Measurements from ENCODE around the gene TSEN15. TPM values are rescaled to one million over a fixed set of nuclear protein-coding genes. Genes with fewer than 3 reads are reported as not detected.
A peak's percentile ranks its signal among the peaks of the same experiment; 100 is the strongest.

The TSEN15 gene
- 44.9 TPM for polyA plus RNA-seq (2013, experiment 1 of 2)
- polyA plus RNA-seq (2013, experiment 2 of 2), result 57.5 TPM

- 2% methylated on average over 28 to 51 of the region's 54 CpGs for WGBS, 2 experiments (ENCODE audit: insufficient coverage in 2 of 2)
- Histone ChIP-seq H3K4me1 (ENCODE audit: control insufficient read depth, insufficient read depth, low read length, poor library complexity, severe bottlenecking) (peaks cover 8% of the 10 kb centered on the region), H3K27ac (ENCODE audit: low read depth, low read length, severe bottlenecking) (peak within 1 kb of the TSS; percentile 98), H3K4me3 (ENCODE audit: extremely low read depth, insufficient read depth, low read length, poor library complexity, severe bottlenecking) (peak within 1 kb of the TSS; percentile 73), H3K36me3 (ENCODE audit: control insufficient read depth, insufficient read depth, low read length) (peaks cover 12% of the 10 kb centered on the region), H3K9me3 (ENCODE audit: control insufficient read depth, low read length) (peaks cover 8% of the 10 kb centered on the region)
These were observed at the start of gene TSEN15 for GRCh38 chr1:184051485-184052193. Gene TSEN15, plus strand, starts transcription at chr1:184051730. Its CDS starts 26 bp downstream, at chr1:184051756.

- H3K4me1 ChIP-seq (ENCODE audit: control insufficient read depth, insufficient read depth, low read length, poor library complexity, severe bottlenecking), result peaks cover 6% of the 10 kb centered on the region
- H3K36me3 ChIP-seq (ENCODE audit: control insufficient read depth, insufficient read depth, low read length), result no peaks in the 10 kb centered on the region
- H3K9me3 ChIP-seq (ENCODE audit: control insufficient read depth, low read length), result no peaks in the 10 kb centered on the region
- no peak overlapping the region for H3K4me3 ChIP-seq (ENCODE audit: extremely low read depth, insufficient read depth, low read length, poor library complexity, severe bottlenecking)
- WGBS, 2 experiments (ENCODE audit: insufficient coverage in 2 of 2), result 37 to 56% methylated on average over 1 to 2 of the region's 2 CpGs
- peak overlapping the region; percentile 90 for H3K27ac ChIP-seq (ENCODE audit: low read depth, low read length, severe bottlenecking)
These were observed 49.5 kb upstream of the TSEN15 start for GRCh38 chr1:184002071-184002470.

- H3K4me1 ChIP-seq (ENCODE audit: control insufficient read depth, insufficient read depth, low read length, poor library complexity, severe bottlenecking), result peaks cover 6% of the 10 kb centered on the region
- H3K27ac ChIP-seq (ENCODE audit: low read depth, low read length, severe bottlenecking), result no peak overlapping the region
- WGBS, 2 experiments (ENCODE audit: insufficient coverage in 2 of 2), result 86 to 91% methylated on average over 3 of the region's 4 CpGs
- H3K4me3 ChIP-seq (ENCODE audit: extremely low read depth, insufficient read depth, low read length, poor library complexity, severe bottlenecking), result no peak overlapping the region
- no peaks in the 10 kb centered on the region for H3K36me3 ChIP-seq (ENCODE audit: control insufficient read depth, insufficient read depth, low read length)
- no peaks in the 10 kb centered on the region for H3K9me3 ChIP-seq (ENCODE audit: control insufficient read depth, low read length)
These were observed 46.6 kb upstream of the TSEN15 start for GRCh38 chr1:184004935-184005334.

- H3K36me3 ChIP-seq (ENCODE audit: control insufficient read depth, insufficient read depth, low read length), result no peaks in the 10 kb centered on the region
- H3K4me3 ChIP-seq (ENCODE audit: extremely low read depth, insufficient read depth, low read length, poor library complexity, severe bottlenecking), result no peak overlapping the region
- H3K27ac ChIP-seq (ENCODE audit: low read depth, low read length, severe bottlenecking), result no peak overlapping the region
- 64 to 88% methylated on average over 1 of the region's 4 CpGs for WGBS, 2 experiments (ENCODE audit: insufficient coverage in 2 of 2)
- peaks cover 6% of the 10 kb centered on the region for H3K4me1 ChIP-seq (ENCODE audit: control insufficient read depth, insufficient read depth, low read length, poor library complexity, severe bottlenecking)
- H3K9me3 ChIP-seq (ENCODE audit: control insufficient read depth, low read length), result no peaks in the 10 kb centered on the region
These were observed 46.0 kb upstream of the TSEN15 start for GRCh38 chr1:184005506-184005905.

- no peaks in the 10 kb centered on the region for H3K9me3 ChIP-seq (ENCODE audit: control insufficient read depth, low read length)
- H3K4me3 ChIP-seq (ENCODE audit: extremely low read depth, insufficient read depth, low read length, poor library complexity, severe bottlenecking), result no peak overlapping the region
- WGBS, 2 experiments (ENCODE audit: insufficient coverage in 2 of 2), result 92% methylated on average over 2 of the region's 2 CpGs; no CpG with 5 or more reads in 1 of the 2 experiments
- H3K36me3 ChIP-seq (ENCODE audit: control insufficient read depth, insufficient read depth, low read length), result no peaks in the 10 kb centered on the region
- no peaks in the 10 kb centered on the region for H3K4me1 ChIP-seq (ENCODE audit: control insufficient read depth, insufficient read depth, low read length, poor library complexity, severe bottlenecking)
- H3K27ac ChIP-seq (ENCODE audit: low read depth, low read length, severe bottlenecking), result no peak overlapping the region
These were observed 40.7 kb upstream of the TSEN15 start for GRCh38 chr1:184010788-184011187.

- Histone ChIP-seq H3K9me3 (ENCODE audit: control insufficient read depth, low read length) (no peaks in the 10 kb centered on the region), H3K36me3 (ENCODE audit: control insufficient read depth, insufficient read depth, low read length) (no peaks in the 10 kb centered on the region), H3K4me3 (ENCODE audit: extremely low read depth, insufficient read depth, low read length, poor library complexity, severe bottlenecking) (no peak overlapping the region), H3K4me1 (ENCODE audit: control insufficient read depth, insufficient read depth, low read length, poor library complexity, severe bottlenecking) (no peaks in the 10 kb centered on the region), H3K27ac (ENCODE audit: low read depth, low read length, severe bottlenecking) (no peak overlapping the region)
These were observed 39.3 kb upstream of the TSEN15 start for GRCh38 chr1:184012187-184012586.

- H3K27ac ChIP-seq (ENCODE audit: low read depth, low read length, severe bottlenecking), result no peak overlapping the region
- no peaks in the 10 kb centered on the region for H3K36me3 ChIP-seq (ENCODE audit: control insufficient read depth, insufficient read depth, low read length)
- H3K4me3 ChIP-seq (ENCODE audit: extremely low read depth, insufficient read depth, low read length, poor library complexity, severe bottlenecking), result no peak overlapping the region
- H3K9me3 ChIP-seq (ENCODE audit: control insufficient read depth, low read length), result no peaks in the 10 kb centered on the region
- WGBS, 2 experiments (ENCODE audit: insufficient coverage in 2 of 2), result 92 to 100% methylated on average over 1 of the region's 2 CpGs
- H3K4me1 ChIP-seq (ENCODE audit: control insufficient read depth, insufficient read depth, low read length, poor library complexity, severe bottlenecking), result no peaks in the 10 kb centered on the region
These were observed 37.3 kb upstream of the TSEN15 start for GRCh38 chr1:184014271-184014670.

- no peak overlapping the region for H3K27ac ChIP-seq (ENCODE audit: low read depth, low read length, severe bottlenecking)
- WGBS, 2 experiments (ENCODE audit: insufficient coverage in 2 of 2), result no CpG with 5 or more reads among the region's 2 CpGs
These were observed 35.4 kb upstream of the TSEN15 start for GRCh38 chr1:184016169-184016568.

GRCh38 chr1:184017306-184017705 lies 34.2 kb upstream of the TSEN15 start:
- no peak overlapping the region for H3K27ac ChIP-seq (ENCODE audit: low read depth, low read length, severe bottlenecking)
- no peaks in the 10 kb centered on the region for H3K36me3 ChIP-seq (ENCODE audit: control insufficient read depth, insufficient read depth, low read length)
- WGBS, 2 experiments (ENCODE audit: insufficient coverage in 2 of 2), result 96 to 100% methylated on average over 2 to 3 of the region's 7 CpGs
- H3K9me3 ChIP-seq (ENCODE audit: control insufficient read depth, low read length), result no peaks in the 10 kb centered on the region
- H3K4me3 ChIP-seq (ENCODE audit: extremely low read depth, insufficient read depth, low read length, poor library complexity, severe bottlenecking), result no peak overlapping the region
- no peaks in the 10 kb centered on the region for H3K4me1 ChIP-seq (ENCODE audit: control insufficient read depth, insufficient read depth, low read length, poor library complexity, severe bottlenecking)

More at GRCh38 chr1:184016169-184016568, 35.4 kb upstream of the TSEN15 start:
- H3K4me1 ChIP-seq (ENCODE audit: control insufficient read depth, insufficient read depth, low read length, poor library complexity, severe bottlenecking), result no peaks in the 10 kb centered on the region
- no peaks in the 10 kb centered on the region for H3K9me3 ChIP-seq (ENCODE audit: control insufficient read depth, low read length)
- no peak overlapping the region for H3K4me3 ChIP-seq (ENCODE audit: extremely low read depth, insufficient read depth, low read length, poor library complexity, severe bottlenecking)
- H3K36me3 ChIP-seq (ENCODE audit: control insufficient read depth, insufficient read depth, low read length), result no peaks in the 10 kb centered on the region

- WGBS, 2 experiments (ENCODE audit: insufficient coverage in 2 of 2), result 75 to 100% methylated on average over 1 of the region's 2 CpGs
These were observed 32.9 kb upstream of the TSEN15 start for GRCh38 chr1:184018622-184019021.

GRCh38 chr1:184019069-184019468 lies 32.5 kb upstream of the TSEN15 start:
- no peak overlapping the region for H3K27ac ChIP-seq (ENCODE audit: low read depth, low read length, severe bottlenecking)
- WGBS, 2 experiments (ENCODE audit: insufficient coverage in 2 of 2), result 85 to 86% methylated on average over 2 of the region's 5 CpGs
- no peak overlapping the region for H3K4me3 ChIP-seq (ENCODE audit: extremely low read depth, insufficient read depth, low read length, poor library complexity, severe bottlenecking)
- no peaks in the 10 kb centered on the region for H3K36me3 ChIP-seq (ENCODE audit: control insufficient read depth, insufficient read depth, low read length)
- H3K9me3 ChIP-seq (ENCODE audit: control insufficient read depth, low read length), result no peaks in the 10 kb centered on the region
- H3K4me1 ChIP-seq (ENCODE audit: control insufficient read depth, insufficient read depth, low read length, poor library complexity, severe bottlenecking), result no peaks in the 10 kb centered on the region

More at GRCh38 chr1:184018622-184019021, 32.9 kb upstream of the TSEN15 start:
- H3K9me3 ChIP-seq (ENCODE audit: control insufficient read depth, low read length), result no peaks in the 10 kb centered on the region
- H3K4me3 ChIP-seq (ENCODE audit: extremely low read depth, insufficient read depth, low read length, poor library complexity, severe bottlenecking), result no peak overlapping the region
- no peaks in the 10 kb centered on the region for H3K4me1 ChIP-seq (ENCODE audit: control insufficient read depth, insufficient read depth, low read length, poor library complexity, severe bottlenecking)
- no peaks in the 10 kb centered on the region for H3K36me3 ChIP-seq (ENCODE audit: control insufficient read depth, insufficient read depth, low read length)
- H3K27ac ChIP-seq (ENCODE audit: low read depth, low read length, severe bottlenecking), result no peak overlapping the region

Measured in mesodermal cell (in vitro differentiated cells).